Keratinocyte (primary cell): Measurements from ENCODE around the gene SLBP. TPM values are rescaled to one million over a fixed set of nuclear protein-coding genes. Genes with fewer than 3 reads are reported as not detected.
A peak's percentile ranks its signal among the peaks of the same experiment; 100 is the strongest.

Experiments
- DNase-seq: peaks from one replicate; pipeline ENCODE4 v3.0.0-alpha.2; 2011; ENCODE audit warnings: low read depth, missing footprints, low spot score
- FAIRE-seq: peaks from 2 replicates; lab custom pipeline; 2011; peaks lifted over from hg19 to GRCh38; lab: Jason Lieb, UNC
- H2AFZ ChIP-seq: 2 replicates; pipeline ENCODE4 v1.6.0; 2012; ENCODE audit warnings: low read length, control low read depth, inconsistent platforms; ENCODE audit not compliant: control insufficient read depth
- H3K27ac ChIP-seq: 2 replicates; pipeline ENCODE4 v1.5.1; 2011; ENCODE audit warnings: low read length; ENCODE audit not compliant: control insufficient read depth, insufficient read depth
- H3K27me3 ChIP-seq: 3 replicates; pipeline ENCODE4 v1.6.0; 2011; ENCODE audit warnings: low read length; ENCODE audit not compliant: control insufficient read depth, insufficient read depth; ENCODE audit errors: extremely low read depth
- H3K36me3 ChIP-seq, 2 experiments: 2 replicates in 1 of 2; 3 replicates in 1 of 2; pipeline ENCODE4 v1.5.1; 2011; ENCODE audit warnings: low read length in 2 of 2, mild to moderate bottlenecking in 1 of 2; ENCODE audit not compliant: control insufficient read depth in 2 of 2, insufficient read depth in 2 of 2; ENCODE audit errors: extremely low read depth in 1 of 2
- H3K4me1 ChIP-seq: 3 replicates; pipeline ENCODE4 v1.5.1; 2011; ENCODE audit warnings: low read length; ENCODE audit not compliant: control insufficient read depth, insufficient read depth; ENCODE audit errors: extremely low read depth
- H3K4me2 ChIP-seq: 3 replicates; pipeline ENCODE4 v1.6.0; 2011; ENCODE audit warnings: low read depth, low read length; ENCODE audit not compliant: control insufficient read depth, insufficient read depth; ENCODE audit errors: extremely low read depth
- H3K4me3 ChIP-seq, 3 experiments: fragments of 200-600 bp in 1 of 3; sonication (generic) in 1 of 3; 2 replicates in 2 of 3; 3 replicates in 1 of 3; pipeline ENCODE4 v1.5.1; 2011 to 2016; ENCODE audit warnings: low read length in 3 of 3, mild to moderate bottlenecking in 3 of 3, control low read depth in 2 of 3, inconsistent platforms in 1 of 3, low read depth in 1 of 3, mixed read lengths in 1 of 3, mixed run types in 1 of 3, moderate library complexity in 1 of 3; ENCODE audit not compliant: control insufficient read depth in 2 of 3, insufficient read depth in 2 of 3; ENCODE audit errors: extremely low read depth in 1 of 3
- H3K79me2 ChIP-seq: 2 replicates; pipeline ENCODE4 v1.6.0; 2012; ENCODE audit warnings: low read length; ENCODE audit not compliant: control insufficient read depth, insufficient read depth
- H3K9ac ChIP-seq: 3 replicates; pipeline ENCODE4 v1.6.0; 2011; ENCODE audit warnings: low read length; ENCODE audit not compliant: control insufficient read depth, insufficient read depth; ENCODE audit errors: extremely low read depth
- H3K9me1 ChIP-seq: 3 replicates; pipeline ENCODE4 v1.6.0; 2011; ENCODE audit warnings: low read length; ENCODE audit not compliant: control insufficient read depth, insufficient read depth; ENCODE audit errors: extremely low read depth
- H3K9me3 ChIP-seq: 2 replicates; pipeline ENCODE4 v1.5.1; 2012; ENCODE audit warnings: low read depth, low read length; ENCODE audit not compliant: control insufficient read depth
- H4K20me1 ChIP-seq: 3 replicates; pipeline ENCODE4 v1.6.0; 2011; ENCODE audit warnings: low read length; ENCODE audit not compliant: control insufficient read depth, insufficient read depth; ENCODE audit errors: extremely low read depth
- EZH2 ChIP-seq: IDR thresholded peaks from one replicate; pipeline ENCODE4 v1.6.1; 2012; ENCODE audit warnings: inconsistent platforms, mild to moderate bottlenecking, low read length, moderate library complexity
- dilution Hi-C: fragments of 300-500 bp; cut with MboI; formaldehyde crosslinking; loops from one replicate; pipeline ENCODE4 v1.7.0; 2020; ENCODE audit warnings: low sequenced_read_pairs; ENCODE audit not compliant: extremely low pct_ligation_motif_present
- polyA plus RNA-seq, 5 experiments: library from polyadenylated mRNA; depleted of rRNA in 3 of 5; stranded (reverse) in 3 of 5; stranded (forward) in 1 of 5; unstranded in 1 of 5; fragments of >200 nt; gene quantifications; 1 replicate in 1 of 5; 2 replicates in 3 of 5; 3 replicates in 1 of 5; pipeline versions ENCODE4 v1.2.1 to v1.2.3, GENCODE V29; 2011 to 2012; ENCODE audit warnings: missing spikeins in 2 of 5, low read depth in 1 of 5, low replicate concordance in 1 of 5
- TF ChIP-seq, protein P1 (sequence below), 3 experiments: IDR thresholded peaks in 1 of 3; conservative IDR thresholded peaks in 1 of 3; optimal IDR thresholded peaks in 1 of 3; 2 replicates in 2 of 3; 3 replicates in 1 of 3; pipeline versions ENCODE3 to v1.5.1; 2011; ENCODE audit warnings: low read length in 3 of 3, mild to moderate bottlenecking in 3 of 3, moderate library complexity in 2 of 3, control low read depth in 1 of 3, inconsistent platforms in 1 of 3; ENCODE audit not compliant: insufficient read depth in 2 of 3; ENCODE audit errors: extremely low read depth in 1 of 3

The SLBP gene
- polyA plus RNA-seq, 1 donor (not counting 4 experiments of a cell fraction or from before 2014, with no cell fraction given), result 90.6 TPM

DNA sequence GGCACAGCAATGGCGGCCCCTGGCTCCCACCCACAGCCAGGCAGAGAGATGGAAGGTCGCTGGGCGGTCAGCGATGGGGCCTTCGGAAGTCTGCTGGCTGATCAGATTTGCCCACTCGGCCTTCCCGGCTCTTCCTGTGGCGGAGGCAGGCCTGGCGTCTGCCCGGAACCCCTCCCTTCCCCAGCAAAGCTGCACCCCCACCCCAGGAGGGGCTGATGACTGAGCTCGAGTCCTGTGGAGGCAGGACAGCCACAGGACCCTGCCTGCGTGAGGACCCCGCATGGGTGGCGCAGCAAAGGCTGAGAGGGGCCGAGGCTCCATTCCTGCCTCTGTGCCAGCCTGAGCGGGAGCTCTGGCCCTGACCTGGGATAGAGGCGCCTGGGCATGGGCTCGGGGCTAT is 44.0 kb upstream of the SLBP start:
- DNase-seq, result no peak
- Histone ChIP-seq H3K27me3 (no peaks in the 10 kb centered on the region), H3K9me1 (peaks cover 2% of the 10 kb centered on the region), H2AFZ (peak overlapping the region; percentile 22), H3K36me3 (no peaks in the 10 kb centered on the region), H4K20me1 (no peaks in the 10 kb centered on the region), H3K79me2 (no peaks in the 10 kb centered on the region), H3K4me3 (no peak overlapping the region), H3K9me3 (no peaks in the 10 kb centered on the region), H3K4me2 (peak overlapping the region; percentile 16), H3K27ac (no peak overlapping the region), H3K9ac (no peak overlapping the region), H3K4me1 (peaks cover 77% of the 10 kb centered on the region)
- dilution Hi-C loops, result no loop called here
- no peak for FAIRE-seq
- TF ChIP-seq EZH2, result no peak
- TF ChIP-seq, protein P1, sequence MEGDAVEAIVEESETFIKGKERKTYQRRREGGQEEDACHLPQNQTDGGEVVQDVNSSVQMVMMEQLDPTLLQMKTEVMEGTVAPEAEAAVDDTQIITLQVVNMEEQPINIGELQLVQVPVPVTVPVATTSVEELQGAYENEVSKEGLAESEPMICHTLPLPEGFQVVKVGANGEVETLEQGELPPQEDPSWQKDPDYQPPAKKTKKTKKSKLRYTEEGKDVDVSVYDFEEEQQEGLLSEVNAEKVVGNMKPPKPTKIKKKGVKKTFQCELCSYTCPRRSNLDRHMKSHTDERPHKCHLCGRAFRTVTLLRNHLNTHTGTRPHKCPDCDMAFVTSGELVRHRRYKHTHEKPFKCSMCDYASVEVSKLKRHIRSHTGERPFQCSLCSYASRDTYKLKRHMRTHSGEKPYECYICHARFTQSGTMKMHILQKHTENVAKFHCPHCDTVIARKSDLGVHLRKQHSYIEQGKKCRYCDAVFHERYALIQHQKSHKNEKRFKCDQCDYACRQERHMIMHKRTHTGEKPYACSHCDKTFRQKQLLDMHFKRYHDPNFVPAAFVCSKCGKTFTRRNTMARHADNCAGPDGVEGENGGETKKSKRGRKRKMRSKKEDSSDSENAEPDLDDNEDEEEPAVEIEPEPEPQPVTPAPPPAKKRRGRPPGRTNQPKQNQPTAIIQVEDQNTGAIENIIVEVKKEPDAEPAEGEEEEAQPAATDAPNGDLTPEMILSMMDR (optimal IDR thresholded peaks at IDR 0.05 in 1 of 3, IDR thresholded peaks at IDR 0.05 in 1 of 3, conservative IDR thresholded peaks at IDR 0.05 in 1 of 3; ENCODE audit: extremely low read depth in 1 of 3, insufficient read depth in 2 of 3, low read length in 3 of 3), result no peak

- Histone ChIP-seq H3K79me2 (no peaks in the 10 kb centered on the region), H3K27ac (no peak overlapping the region), H2AFZ (no peak overlapping the region), H3K4me3 (no peak overlapping the region), H3K27me3 (no peaks in the 10 kb centered on the region), H3K4me2 (no peak overlapping the region), H3K36me3 (no peaks in the 10 kb centered on the region), H3K4me1 (peaks cover 73% of the 10 kb centered on the region), H3K9ac (no peak overlapping the region), H4K20me1 (no peaks in the 10 kb centered on the region), H3K9me3 (no peaks in the 10 kb centered on the region), H3K9me1 (peaks cover 2% of the 10 kb centered on the region)
- TF ChIP-seq EZH2, result no peak
- TF ChIP-seq, protein P1 (optimal IDR thresholded peaks at IDR 0.05 in 1 of 3, IDR thresholded peaks at IDR 0.05 in 1 of 3, conservative IDR thresholded peaks at IDR 0.05 in 1 of 3; ENCODE audit: extremely low read depth in 1 of 3, insufficient read depth in 2 of 3, low read length in 3 of 3), result no peak
- dilution Hi-C loops, result no loop called here
- DNase-seq, result no peak
- FAIRE-seq, result no peak
These were observed 43.2 kb upstream of the SLBP start for GRCh38 chr4:1755297-1755696.
